ENCODE data around the gene TFE3.

TFE3 gene

GRCh38 chrX:49060914-49061313 lies 17.8 kb upstream of the TFE3 start:
- DNase-seq (ENCODE audit: low read depth), result no peak

GRCh38 chrX:49059681-49060085 lies 16.5 kb upstream of the TFE3 start:
- no peak for DNase-seq (ENCODE audit: low read depth)

- DNase-seq (ENCODE audit: low read depth), result no peak
These were observed 16.0 kb upstream of the TFE3 start for GRCh38 chrX:49059201-49059600.

- DNase-seq (ENCODE audit: low read depth), result no peak
These were observed 15.6 kb upstream of the TFE3 start, which contains the start of gene CCDC120 for GRCh38 chrX:49058794-49059193. CCDC120 (plus strand) TSS chrX:49058999; CDS start chrX:49062042, 3,043 bp downstream.

- no peak for DNase-seq (ENCODE audit: low read depth)
These were observed 11.1 kb upstream of the TFE3 start for GRCh38 chrX:49054073-49054762.

- peak; percentile 52 for DNase-seq (ENCODE audit: low read depth)
These were observed 10.3 kb upstream of the TFE3 start for GRCh38 chrX:49053223-49054072.

GRCh38 chrX:49043987-49044281 lies 777 bp upstream of the TFE3 start:
- DNase-seq (ENCODE audit: low read depth), result no peak

- no peak for DNase-seq (ENCODE audit: low read depth)
These were observed 457 bp downstream of the TFE3 start for GRCh38 chrX:49042581-49043219.

GRCh38 chrX:49041744-49042580 lies 1.2 kb downstream of the TFE3 start:
- no peak for DNase-seq (ENCODE audit: low read depth)

- DNase-seq (ENCODE audit: low read depth), result no peak
These were observed 2.7 kb downstream of the TFE3 start for GRCh38 chrX:49040376-49040955.

- peak; percentile 52 for DNase-seq (ENCODE audit: low read depth)
These were observed 3.4 kb downstream of the TFE3 start for GRCh38 chrX:49039598-49040375.

GRCh38 chrX:49037883-49038475 lies 5.2 kb downstream of the TFE3 start:
- DNase-seq (ENCODE audit: low read depth), result no peak

- DNase-seq (ENCODE audit: low read depth), result no peak
These were observed 12.9 kb downstream of the TFE3 start for GRCh38 chrX:49030283-49030682.

- DNase-seq (ENCODE audit: low read depth), result no peak
These were observed 13.3 kb downstream of the TFE3 start for GRCh38 chrX:49029876-49030275.

GRCh38 chrX:49019599-49020249 lies 23.4 kb downstream of the TFE3 start:
- DNase-seq (ENCODE audit: low read depth), result no peak

GRCh38 chrX:49019050-49019449 lies 24.1 kb downstream of the TFE3 start:
- no peak for DNase-seq (ENCODE audit: low read depth)

- no peak for DNase-seq (ENCODE audit: low read depth)
These were observed 39.5 kb downstream of the TFE3 start for GRCh38 chrX:49003696-49004095.

GRCh38 chrX:49002091-49002935 lies 40.8 kb downstream of the TFE3 start, which contains the start of gene GRIPAP1:
GRIPAP1 (minus strand) TSS chrX:49002264; CDS start chrX:49002229, 35 bp downstream.
- DNase-seq (ENCODE audit: low read depth), result peak; percentile 62

- peak; percentile 24 for DNase-seq (ENCODE audit: low read depth)
These were observed 41.6 kb downstream of the TFE3 start for GRCh38 chrX:49001521-49002090.

Measured in stimulated activated CD4-positive, alpha-beta T cell treated with anti-CD3 and anti-CD28 coated beads, Interleukin-2, amount 100 ng/mL, for 4 hours (primary cell).